ENCODE measurements around the gene KCTD13.
"Not testable (repeated sequence)": the region's sequence is repeated elsewhere in the genome, so short reads cannot be mapped to it uniquely, and the experiment has no call there.

The KCTD13 gene

GRCh38 chr16:29961127-29961478, 35.1 kb upstream of the KCTD13 start:
- Mint-ChIP-seq H3K4me3 (peak overlapping the region; percentile 88 to 89), H3K27me3 (no peaks in the 10 kb centered on the region), H3K4me1 (ENCODE audit: low read depth in 2 of 2) (peaks cover 13 to 21% of the 10 kb centered on the region in 2 donors), H3K9me3 (no peaks in the 10 kb centered on the region), H3K27ac (peak overlapping the region; percentile 91 to 97), H3K36me3 (ENCODE audit: insufficient read depth) (peaks cover 9% of the 10 kb centered on the region)
- ATAC-seq (replicated peaks) (no peak), DNase-seq (no peak)

- not testable (repeated sequence) for H3K36me3 Mint-ChIP-seq (ENCODE audit: insufficient read depth)
Measured at GRCh38 chr16:29959821-29960220, 33.8 kb upstream of the KCTD13 start.

GRCh38 chr16:29959293-29959692, 33.3 kb upstream of the KCTD13 start:
- peaks cover 13 to 17% of the 10 kb centered on the region in 2 donors for H3K4me1 Mint-ChIP-seq (ENCODE audit: low read depth in 2 of 2)
- peaks cover 8% of the 10 kb centered on the region for H3K36me3 Mint-ChIP-seq (ENCODE audit: insufficient read depth)
- H3K27ac Mint-ChIP-seq: peak overlapping the region in 1 of 2 donors; percentile 35
- H3K27me3 Mint-ChIP-seq: no peaks in the 10 kb centered on the region
- DNase-seq: no peak
- ATAC-seq (replicated peaks): no peak
- H3K4me3 Mint-ChIP-seq: no peak overlapping the region
- no peaks in the 10 kb centered on the region for H3K9me3 Mint-ChIP-seq

More at GRCh38 chr16:29959821-29960220, 33.8 kb upstream of the KCTD13 start:
- DNase-seq; H3K9me3 Mint-ChIP-seq; H3K4me3 Mint-ChIP-seq; ATAC-seq (replicated peaks); H3K27me3 Mint-ChIP-seq: not testable (repeated sequence)
- peak overlapping the region in 1 of 2 donors; percentile 35 for H3K27ac Mint-ChIP-seq
- H3K4me1 Mint-ChIP-seq (ENCODE audit: low read depth in 2 of 2): peaks cover 13 to 19% of the 10 kb centered on the region in 2 donors

GRCh38 chr16:29958756-29959155, 32.7 kb upstream of the KCTD13 start:
- Mint-ChIP-seq H3K27me3 (no peaks in the 10 kb centered on the region), H3K36me3 (ENCODE audit: insufficient read depth) (peaks cover 5% of the 10 kb centered on the region), H3K4me1 (ENCODE audit: low read depth in 2 of 2) (peaks cover 13 to 17% of the 10 kb centered on the region in 2 donors), H3K27ac (no peak overlapping the region), H3K9me3 (no peaks in the 10 kb centered on the region), H3K4me3 (no peak overlapping the region)
- no peak for ATAC-seq (replicated peaks)
- no peak for DNase-seq

- ATAC-seq (replicated peaks): no peak
Measured at GRCh38 chr16:29951625-29952365, 25.8 kb upstream of the KCTD13 start.

GRCh38 chr16:29950806-29951461, 24.9 kb upstream of the KCTD13 start:
- DNase-seq: no peak
- H3K36me3 Mint-ChIP-seq (ENCODE audit: insufficient read depth): no peaks in the 10 kb centered on the region
- H3K27me3 Mint-ChIP-seq: peaks cover 12 to 26% of the 10 kb centered on the region in 2 donors
- no peak for ATAC-seq (replicated peaks)
- H3K4me1 Mint-ChIP-seq (ENCODE audit: low read depth in 2 of 2): no peaks in the 10 kb centered on the region
- H3K27ac Mint-ChIP-seq: no peak overlapping the region
- H3K4me3 Mint-ChIP-seq: no peak overlapping the region
- H3K9me3 Mint-ChIP-seq: peaks cover 0 to 3% of the 10 kb centered on the region in 2 donors

More at GRCh38 chr16:29951625-29952365, 25.8 kb upstream of the KCTD13 start:
- Mint-ChIP-seq H3K27me3 (peaks cover 12 to 26% of the 10 kb centered on the region in 2 donors), H3K4me1 (ENCODE audit: low read depth in 2 of 2) (no peaks in the 10 kb centered on the region), H3K9me3 (peaks cover 0 to 3% of the 10 kb centered on the region in 2 donors), H3K36me3 (ENCODE audit: insufficient read depth) (no peaks in the 10 kb centered on the region), H3K4me3 (no peak overlapping the region), H3K27ac (no peak overlapping the region)
- no peak for DNase-seq

GRCh38 chr16:29947897-29948296, 21.9 kb upstream of the KCTD13 start:
- H3K27me3 Mint-ChIP-seq: peaks cover 12 to 26% of the 10 kb centered on the region in 2 donors
- H3K9me3 Mint-ChIP-seq: peaks cover 0 to 3% of the 10 kb centered on the region in 2 donors

GRCh38 chr16:29943846-29944799, 18.1 kb upstream of the KCTD13 start:
- H3K27me3 Mint-ChIP-seq: peaks cover 12 to 19% of the 10 kb centered on the region in 2 donors
- no peak overlapping the region for H3K27ac Mint-ChIP-seq
- no peaks in the 10 kb centered on the region for H3K36me3 Mint-ChIP-seq (ENCODE audit: insufficient read depth)
- ATAC-seq (replicated peaks): no peak
- no peak overlapping the region for H3K4me3 Mint-ChIP-seq
- no peaks in the 10 kb centered on the region for H3K9me3 Mint-ChIP-seq
- no peaks in the 10 kb centered on the region for H3K4me1 Mint-ChIP-seq (ENCODE audit: low read depth in 2 of 2)
- DNase-seq: no peak

More at GRCh38 chr16:29947897-29948296, 21.9 kb upstream of the KCTD13 start:
- Mint-ChIP-seq H3K36me3 (ENCODE audit: insufficient read depth) (no peaks in the 10 kb centered on the region), H3K27ac (no peak overlapping the region), H3K4me3 (no peak overlapping the region), H3K4me1 (ENCODE audit: low read depth in 2 of 2) (no peaks in the 10 kb centered on the region)
- DNase-seq (no peak), ATAC-seq (replicated peaks) (no peak)

GRCh38 chr16:29940656-29941055, 14.6 kb upstream of the KCTD13 start:
- ATAC-seq (replicated peaks) (no peak), DNase-seq (no peak)
- no peaks in the 10 kb centered on the region for H3K36me3 Mint-ChIP-seq (ENCODE audit: insufficient read depth)
- no peaks in the 10 kb centered on the region for H3K9me3 Mint-ChIP-seq
- H3K4me1 Mint-ChIP-seq (ENCODE audit: low read depth in 2 of 2): no peaks in the 10 kb centered on the region
- no peak overlapping the region for H3K27ac Mint-ChIP-seq
- H3K27me3 Mint-ChIP-seq: peaks cover 12 to 40% of the 10 kb centered on the region in 2 donors
- H3K4me3 Mint-ChIP-seq: no peak overlapping the region

- peaks cover 0 to 24% of the 10 kb centered on the region in 2 donors for H3K27me3 Mint-ChIP-seq
- not testable (repeated sequence) for H3K4me1 Mint-ChIP-seq (ENCODE audit: low read depth in 2 of 2); DNase-seq; H3K36me3 Mint-ChIP-seq (ENCODE audit: insufficient read depth); H3K27ac Mint-ChIP-seq; H3K9me3 Mint-ChIP-seq; H3K4me3 Mint-ChIP-seq; ATAC-seq (replicated peaks)
Measured at GRCh38 chr16:29931750-29932149, 5.7 kb upstream of the KCTD13 start.

- Mint-ChIP-seq H3K27me3 (no peaks in the 10 kb centered on the region), H3K4me3 (peak overlapping the region; percentile 91 to 96), H3K9me3 (no peaks in the 10 kb centered on the region), H3K36me3 (ENCODE audit: insufficient read depth) (peaks cover 29% of the 10 kb centered on the region), H3K4me1 (ENCODE audit: low read depth in 2 of 2) (peaks cover 22 to 39% of the 10 kb centered on the region in 2 donors), H3K27ac (peak overlapping the region; percentile 93 to 98)
- ATAC-seq (replicated peaks) (no peak), DNase-seq (no peak)
Measured at GRCh38 chr16:29927070-29927905, 1.3 kb upstream of the KCTD13 start.

- no peak for ATAC-seq (replicated peaks)
- peaks cover 34% of the 10 kb centered on the region for H3K36me3 Mint-ChIP-seq (ENCODE audit: insufficient read depth)
- H3K27ac Mint-ChIP-seq: peak overlapping the region; percentile 93 to 98
- H3K4me1 Mint-ChIP-seq (ENCODE audit: low read depth in 2 of 2): peaks cover 22 to 40% of the 10 kb centered on the region in 2 donors
- H3K4me3 Mint-ChIP-seq: peak overlapping the region; percentile 91 to 96
- no peaks in the 10 kb centered on the region for H3K27me3 Mint-ChIP-seq
- no peak for DNase-seq
- no peaks in the 10 kb centered on the region for H3K9me3 Mint-ChIP-seq
Measured at GRCh38 chr16:29926711-29927052, 656 bp upstream of the KCTD13 start.

All from effector memory CD8-positive, alpha-beta T cell (primary cell).